Activated T-cell treated with anti-CD3 and anti-CD28 coated beads, Interleukin-2, amount 50 U/mL, for 4 hours (primary cell): Measurements from ENCODE around the gene TNFSF13. TPM values are rescaled to one million over a fixed set of nuclear protein-coding genes. Genes with fewer than 3 reads are reported as not detected.

ENCODE experiments used
- ATAC-seq, 2 donors: fragments of 200-7000 bp; cut with Tn5 transposase; one replicate each; pipeline ENCODE4 v1.10.0; 2021
- DNase-seq: peaks from one replicate; pipeline ENCODE4 v3.0.0-alpha.2; 2020
- H3K27me3 Mint-ChIP-seq: one replicate; pipeline ENCODE4 v1.8.0; 2021; ENCODE audit warnings: low read depth, mixed read lengths
- H3K36me3 Mint-ChIP-seq: one replicate; pipeline ENCODE4 v1.8.0; 2022; ENCODE audit warnings: mixed read lengths; ENCODE audit not compliant: insufficient read depth
- H3K4me1 Mint-ChIP-seq: one replicate; pipeline ENCODE4 v1.8.0; 2021; ENCODE audit warnings: low read depth, mixed read lengths
- H3K4me3 Mint-ChIP-seq: one replicate; pipeline ENCODE4 v1.8.0; 2021; ENCODE audit warnings: mild to moderate bottlenecking, moderate library complexity, mixed read lengths
- H3K9me3 Mint-ChIP-seq: one replicate; pipeline ENCODE4 v1.8.0; 2021; ENCODE audit warnings: mixed read lengths
- total RNA-seq, 3 donors: library from RNA; stranded (reverse); gene quantifications; one replicate each; pipeline ENCODE4 v1.2.1, GENCODE V29; 2021

The TNFSF13 gene
- total RNA-seq, 3 donors from 2014 or later, result 0.98 to 1.4 (median 1.3) TPM

- Mint-ChIP-seq H3K4me3 (no peak overlapping the region), H3K27me3 (no peaks in the 10 kb centered on the region), H3K36me3 (no peaks in the 10 kb centered on the region), H3K9me3 (no peaks in the 10 kb centered on the region), H3K4me1 (no peaks in the 10 kb centered on the region)
- DNase-seq (no peak), ATAC-seq (no peak)
Observed at GRCh38 chr17:7541074-7541621, 17.4 kb upstream of the TNFSF13 start.

GRCh38 chr17:7544911-7545310 lies 13.6 kb upstream of the TNFSF13 start:
- no peak for ATAC-seq
- Mint-ChIP-seq H3K27me3 (no peaks in the 10 kb centered on the region), H3K9me3 (no peaks in the 10 kb centered on the region), H3K36me3 (no peaks in the 10 kb centered on the region), H3K4me1 (peaks cover 14% of the 10 kb centered on the region), H3K4me3 (no peak overlapping the region)
- no peak for DNase-seq

DNA sequence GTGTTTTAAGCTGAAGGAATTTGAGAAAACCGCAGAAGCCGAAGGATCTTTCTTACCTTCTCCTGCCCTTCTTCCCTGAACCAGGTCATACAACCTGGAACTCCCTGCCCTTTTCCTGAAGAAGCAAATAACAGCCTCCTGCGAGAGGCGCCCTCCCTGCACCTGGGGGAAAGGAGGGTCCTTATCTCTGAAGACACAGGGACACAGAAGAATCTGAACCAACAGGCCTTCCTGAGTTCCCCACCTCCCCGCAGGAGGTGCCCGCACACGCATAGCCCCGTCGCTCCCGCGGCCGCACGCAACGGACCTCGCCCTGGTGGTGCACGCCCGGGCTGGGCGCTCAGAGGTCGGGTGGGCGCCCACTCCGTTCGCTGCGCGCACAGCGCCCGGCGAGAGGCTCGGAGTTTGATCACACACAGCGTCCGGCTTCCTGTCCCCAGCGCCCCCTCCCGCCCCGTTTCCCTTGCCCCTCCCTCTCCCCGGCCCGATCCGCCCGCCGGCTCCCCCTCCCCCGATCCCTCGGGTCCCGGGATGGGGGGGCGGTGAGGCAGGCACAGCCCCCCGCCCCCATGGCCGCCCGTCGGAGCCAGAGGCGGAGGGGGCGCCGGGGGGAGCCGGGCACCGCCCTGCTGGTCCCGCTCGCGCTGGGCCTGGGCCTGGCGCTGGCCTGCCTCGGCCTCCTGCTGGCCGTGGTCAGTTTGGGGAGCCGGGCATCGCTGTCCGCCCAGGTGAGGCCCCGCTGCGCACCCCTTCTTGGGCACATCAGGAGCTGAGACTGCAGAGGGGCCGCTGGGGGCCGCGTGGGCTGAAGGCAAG lies 9.8 kb upstream of the TNFSF13 start, which contains the start of gene TNFSF12:
Gene TNFSF12 (plus strand): TSS at position 474 of the 816 bp plus-strand sequence. CDS start 96 bp downstream, at position 570.
- no peaks in the 10 kb centered on the region for H3K36me3 Mint-ChIP-seq
- DNase-seq (peak; percentile 37), ATAC-seq (peak; percentile 72 to 73)
- peak within 1 kb of the TSS; percentile 79 for H3K4me3 Mint-ChIP-seq
- no peaks in the 10 kb centered on the region for H3K9me3 Mint-ChIP-seq
- H3K4me1 Mint-ChIP-seq, result peaks cover 50% of the 10 kb centered on the region
- H3K27me3 Mint-ChIP-seq, result no peaks in the 10 kb centered on the region

GRCh38 chr17:7549401-7550055 lies 9.0 kb upstream of the TNFSF13 start:
- no peaks in the 10 kb centered on the region for H3K36me3 Mint-ChIP-seq
- H3K27me3 Mint-ChIP-seq, result no peaks in the 10 kb centered on the region
- H3K9me3 Mint-ChIP-seq, result no peaks in the 10 kb centered on the region
- H3K4me1 Mint-ChIP-seq, result peaks cover 53% of the 10 kb centered on the region
- DNase-seq (peak; percentile 24), ATAC-seq (peak; percentile 60 to 63)
- peak overlapping the region; percentile 71 for H3K4me3 Mint-ChIP-seq

GRCh38 chr17:7550344-7550743 lies 8.2 kb upstream of the TNFSF13 start:
- no peak for DNase-seq
- Mint-ChIP-seq H3K36me3 (no peaks in the 10 kb centered on the region), H3K4me3 (no peak overlapping the region), H3K27me3 (no peaks in the 10 kb centered on the region), H3K4me1 (peaks cover 61% of the 10 kb centered on the region), H3K9me3 (no peaks in the 10 kb centered on the region)
- ATAC-seq, result no peak

GRCh38 chr17:7551396-7551795 lies 7.2 kb upstream of the TNFSF13 start:
- no peak for ATAC-seq
- Mint-ChIP-seq H3K36me3 (peaks cover under 1% of the 10 kb centered on the region), H3K4me3 (no peak overlapping the region), H3K9me3 (no peaks in the 10 kb centered on the region), H3K27me3 (no peaks in the 10 kb centered on the region), H3K4me1 (peaks cover 66% of the 10 kb centered on the region)
- DNase-seq, result no peak

DNA sequence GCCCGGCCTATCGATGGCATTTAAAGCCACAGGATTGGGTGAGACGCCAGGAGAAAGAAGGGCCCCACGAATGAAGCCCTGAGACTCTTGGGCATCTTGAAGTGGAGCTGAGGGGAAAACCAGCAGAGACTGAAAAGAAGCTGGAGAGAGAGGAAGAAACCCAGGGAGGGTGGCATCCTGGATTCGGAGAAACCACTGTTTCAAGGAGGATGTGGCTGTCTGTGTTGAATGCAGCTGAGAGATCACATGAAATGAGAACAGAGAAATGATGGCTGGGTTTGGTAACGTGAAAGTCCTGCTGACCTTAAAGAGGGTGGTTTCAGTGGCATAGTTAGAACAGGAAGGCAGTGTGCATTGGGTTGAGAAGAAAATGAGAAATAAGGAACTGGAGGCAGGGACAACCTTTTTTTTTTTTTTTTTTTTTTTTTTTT lies 5.9 kb upstream of the TNFSF13 start:
- peaks cover 4% of the 10 kb centered on the region for H3K36me3 Mint-ChIP-seq
- DNase-seq (no peak), ATAC-seq (peak; percentile 25 to 36)
- peak overlapping the region; percentile 62 for H3K4me3 Mint-ChIP-seq
- H3K9me3 Mint-ChIP-seq, result no peaks in the 10 kb centered on the region
- no peaks in the 10 kb centered on the region for H3K27me3 Mint-ChIP-seq
- H3K4me1 Mint-ChIP-seq, result peaks cover 66% of the 10 kb centered on the region

DNA sequence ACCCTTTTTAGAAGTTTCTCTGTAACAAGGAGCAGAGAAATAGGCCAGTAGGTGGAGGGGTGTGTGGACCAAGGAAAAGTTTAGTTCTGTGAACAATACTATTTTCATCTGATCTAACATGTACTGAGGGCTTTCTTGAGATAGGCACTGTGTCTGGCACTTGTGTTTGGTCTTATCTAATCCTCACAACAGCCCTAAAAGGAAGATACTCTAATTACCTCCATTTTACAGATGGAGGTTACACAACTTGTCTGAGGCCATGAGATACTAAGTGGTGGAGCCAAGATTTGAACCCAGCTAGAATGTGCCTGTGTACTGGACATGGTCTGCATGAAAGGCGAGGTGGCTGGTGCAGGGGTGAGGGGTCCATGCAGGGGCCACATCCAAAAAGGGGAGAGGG lies 5.2 kb upstream of the TNFSF13 start:
- no peak for DNase-seq
- H3K9me3 Mint-ChIP-seq, result no peaks in the 10 kb centered on the region
- ATAC-seq, result no peak
- no peak overlapping the region for H3K4me3 Mint-ChIP-seq
- H3K36me3 Mint-ChIP-seq, result peaks cover 4% of the 10 kb centered on the region
- H3K4me1 Mint-ChIP-seq, result peaks cover 66% of the 10 kb centered on the region
- H3K27me3 Mint-ChIP-seq, result no peaks in the 10 kb centered on the region

DNA sequence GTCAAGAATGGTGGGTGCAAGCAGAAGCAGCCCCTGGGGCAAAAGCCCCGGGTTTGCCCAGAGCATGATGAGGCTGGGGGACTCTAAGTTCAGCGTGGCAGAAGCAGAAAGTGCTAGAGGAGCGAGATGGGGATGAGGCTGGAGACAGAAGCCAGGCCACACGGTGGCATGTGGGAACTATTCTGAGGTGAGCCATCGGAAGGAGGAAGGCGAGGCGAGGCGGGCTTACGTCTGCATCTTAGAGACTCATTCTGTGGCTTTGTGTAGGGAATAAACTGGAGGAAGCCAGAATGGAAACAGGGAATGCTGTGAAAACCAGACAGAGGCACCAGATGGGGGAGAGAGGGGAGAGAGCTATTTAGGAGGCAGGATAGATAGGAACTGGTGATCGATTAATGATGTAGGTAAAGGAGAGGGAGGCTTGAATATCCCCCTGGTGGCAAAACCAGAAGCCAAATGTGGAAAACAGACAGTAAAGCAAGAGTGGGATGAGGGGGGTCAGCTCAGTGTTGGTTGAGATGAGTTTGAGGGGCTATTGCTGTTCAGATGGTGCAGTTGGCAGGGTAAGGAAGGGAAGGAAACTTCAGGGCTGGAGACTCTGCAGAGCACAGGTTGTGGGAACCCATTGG lies 3.1 kb upstream of the TNFSF13 start:
- Mint-ChIP-seq H3K9me3 (no peaks in the 10 kb centered on the region), H3K36me3 (peaks cover 4% of the 10 kb centered on the region), H3K4me1 (peaks cover 65% of the 10 kb centered on the region), H3K4me3 (no peak overlapping the region), H3K27me3 (no peaks in the 10 kb centered on the region)
- DNase-seq (no peak), ATAC-seq (no peak)

DNA sequence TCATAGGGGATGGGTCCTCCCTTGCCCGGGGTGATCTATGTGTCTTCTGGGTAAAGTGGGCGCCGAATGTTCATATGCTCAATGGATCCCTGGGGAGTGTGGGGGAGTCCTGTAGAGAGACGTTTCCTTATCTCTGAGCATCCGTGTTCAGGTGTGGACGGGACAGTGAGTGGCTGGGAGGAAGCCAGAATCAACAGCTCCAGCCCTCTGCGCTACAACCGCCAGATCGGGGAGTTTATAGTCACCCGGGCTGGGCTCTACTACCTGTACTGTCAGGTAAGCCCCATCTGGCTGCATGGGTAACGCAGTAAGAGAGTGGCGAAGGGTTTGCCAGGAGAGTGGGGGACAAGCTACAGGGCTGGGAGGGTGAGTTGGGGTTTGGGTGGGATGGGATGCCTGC lies 1.9 kb upstream of the TNFSF13 start:
- no peaks in the 10 kb centered on the region for H3K9me3 Mint-ChIP-seq

GRCh38 chr17:7557147-7557764 lies 1.3 kb upstream of the TNFSF13 start:
- H3K9me3 Mint-ChIP-seq, result no peaks in the 10 kb centered on the region
- H3K36me3 Mint-ChIP-seq, result peaks cover 4% of the 10 kb centered on the region
- ATAC-seq, result no peak
- no peak overlapping the region for H3K4me3 Mint-ChIP-seq
- no peak for DNase-seq
- H3K27me3 Mint-ChIP-seq, result no peaks in the 10 kb centered on the region
- peaks cover 56% of the 10 kb centered on the region for H3K4me1 Mint-ChIP-seq

More for the DNA sequence above, 1.9 kb upstream of the TNFSF13 start:
- Mint-ChIP-seq H3K27me3 (no peaks in the 10 kb centered on the region), H3K4me1 (peaks cover 60% of the 10 kb centered on the region), H3K36me3 (peaks cover 4% of the 10 kb centered on the region), H3K4me3 (no peak overlapping the region)
- no peak for ATAC-seq
- no peak for DNase-seq

DNA sequence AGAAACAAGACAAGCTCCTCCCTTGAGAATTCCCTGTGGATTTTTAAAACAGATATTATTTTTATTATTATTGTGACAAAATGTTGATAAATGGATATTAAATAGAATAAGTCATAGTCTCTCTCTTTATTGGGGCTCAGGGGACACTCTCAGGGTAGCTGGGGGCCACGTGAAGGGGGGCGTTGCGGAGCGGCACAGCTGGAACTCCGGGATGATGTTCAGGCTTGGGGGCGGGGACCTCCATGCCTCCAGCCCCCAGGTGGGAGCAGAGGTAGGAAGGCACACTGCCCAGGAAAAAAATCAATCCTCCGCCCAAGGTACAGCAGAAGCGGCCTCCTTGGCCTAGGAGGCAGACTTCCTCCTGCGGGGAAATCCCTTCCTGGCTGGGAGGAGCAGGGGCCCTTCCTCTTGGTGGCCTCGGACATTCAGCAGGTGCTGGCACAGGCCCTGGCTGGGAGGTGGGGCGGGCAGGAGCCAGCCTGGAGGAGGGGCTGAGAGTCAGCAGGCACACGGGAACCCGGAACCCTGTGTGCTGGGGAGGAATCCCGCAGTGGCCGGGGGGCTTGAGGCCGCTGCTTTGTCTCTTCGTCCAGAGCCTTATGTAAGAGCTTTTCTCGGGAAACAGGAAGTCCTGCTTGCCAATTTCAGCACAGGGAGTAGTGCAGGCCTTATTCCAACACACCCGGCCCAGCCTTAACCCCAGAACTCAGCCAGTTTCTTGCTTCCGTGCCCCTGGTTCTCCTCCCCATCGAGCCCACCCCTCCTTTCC lies 591 bp upstream of the TNFSF13 start:
- no peak for ATAC-seq
- Mint-ChIP-seq H3K9me3 (no peaks in the 10 kb centered on the region), H3K27me3 (no peaks in the 10 kb centered on the region), H3K36me3 (peaks cover 9% of the 10 kb centered on the region), H3K4me1 (peaks cover 55% of the 10 kb centered on the region), H3K4me3 (peak overlapping the region; percentile 45)
- DNase-seq, result no peak

GRCh38 chr17:7559320-7560171 lies 996 bp downstream of the TNFSF13 start:
- peaks cover 11% of the 10 kb centered on the region for H3K36me3 Mint-ChIP-seq
- peak overlapping the region; percentile 96 for H3K4me3 Mint-ChIP-seq
- H3K27me3 Mint-ChIP-seq, result no peaks in the 10 kb centered on the region
- H3K4me1 Mint-ChIP-seq, result peaks cover 48% of the 10 kb centered on the region
- ATAC-seq (no peak), DNase-seq (no peak)
- no peaks in the 10 kb centered on the region for H3K9me3 Mint-ChIP-seq
